Spinal cord (tissue), 10 donors: ENCODE measurements around the gene SLC7A6. TPM values are rescaled to one million over a fixed set of nuclear protein-coding genes. Genes with fewer than 3 reads are reported as not detected.

Source experiments
- DNase-seq, 6 donors: peaks; one replicate each; pipeline versions ENCODE4 v3.0.0 to v3.0.0-alpha.2; 2013 to 2015; ENCODE audit warnings: low spot score in 6 of 6, low read depth in 4 of 6
- H3K27ac ChIP-seq: one replicate; pipeline ENCODE4 v1.5.1; 2013; ENCODE audit warnings: low read depth, low read length, control low read depth
- H3K27me3 ChIP-seq: one replicate; pipeline ENCODE4 v1.6.1; 2013; ENCODE audit warnings: low read length; ENCODE audit not compliant: control insufficient read depth, insufficient read depth
- H3K36me3 ChIP-seq: one replicate; pipeline ENCODE4 v1.6.1; 2013; ENCODE audit warnings: low read length; ENCODE audit not compliant: control insufficient read depth, insufficient read depth
- H3K4me1 ChIP-seq: one replicate; pipeline ENCODE4 v1.6.1; 2013; ENCODE audit warnings: low read length; ENCODE audit not compliant: control insufficient read depth, insufficient read depth
- H3K4me3 ChIP-seq: one replicate; pipeline ENCODE4 v1.5.1; 2013; ENCODE audit warnings: low read depth, low read length, control low read depth
- H3K9me3 ChIP-seq: one replicate; pipeline ENCODE4 v1.6.1; 2013; ENCODE audit warnings: low read length; ENCODE audit not compliant: control insufficient read depth, insufficient read depth
- WGBS: methylation state at CpG from one replicate; pipeline ENCODE4 v1.1.5; 2013; ENCODE audit warnings: missing lambda C conversion rate; ENCODE audit not compliant: insufficient coverage; 5-methylcytosine and 5-hydroxymethylcytosine counted together
- polyA plus RNA-seq, 2 donors: library from polyadenylated mRNA; unstranded; fragments of 120-200 nt; gene quantifications; one replicate each; pipeline ENCODE4 v1.2.1, GENCODE V29; 2013; ENCODE audit not compliant: insufficient read length in 2 of 2
- total RNA-seq, 2 donors: library from RNA; depleted of rRNA in 1 of 2; stranded (reverse); fragments of 120-200 nt in 1 of 2; fragments of >200 nt in 1 of 2; gene quantifications; one replicate each; pipeline versions ENCODE4 v1.2.3 to v1.2.4, GENCODE V29; 2013 to 2014
- donor health status: healthy.

SLC7A6 gene
- total and polyA plus RNA-seq, 4 donors, result 20.2 to 28.3 (median 24.0) TPM

DNA sequence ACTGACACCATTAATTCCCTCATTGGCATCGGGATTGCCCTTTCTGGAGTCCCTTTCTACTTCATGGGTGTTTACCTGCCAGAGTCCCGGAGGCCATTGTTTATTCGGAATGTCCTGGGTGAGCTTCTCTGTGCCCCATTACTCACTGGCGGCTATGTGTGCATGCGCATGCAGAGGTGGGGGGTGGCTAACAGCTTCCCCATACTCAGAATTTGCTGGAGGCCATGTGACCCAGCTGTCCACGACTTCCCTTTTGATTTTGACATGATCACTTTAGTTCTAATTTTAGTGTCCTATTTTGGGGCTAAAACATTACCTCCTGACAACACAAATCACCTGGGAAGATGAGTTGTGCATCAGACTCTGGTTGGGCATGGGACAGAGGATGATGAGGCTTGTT, 32.4 kb downstream of the SLC7A6 start:
- Histone ChIP-seq H3K27me3 (no peaks in the 10 kb centered on the region), H3K9me3 (no peaks in the 10 kb centered on the region), H3K4me3 (no peak overlapping the region), H3K4me1 (peaks cover 4% of the 10 kb centered on the region), H3K36me3 (peaks cover 57% of the 10 kb centered on the region), H3K27ac (no peak overlapping the region)
- WGBS, result 88% methylated on average over 3 of the region's 6 CpGs
- no peak for DNase-seq

DNA sequence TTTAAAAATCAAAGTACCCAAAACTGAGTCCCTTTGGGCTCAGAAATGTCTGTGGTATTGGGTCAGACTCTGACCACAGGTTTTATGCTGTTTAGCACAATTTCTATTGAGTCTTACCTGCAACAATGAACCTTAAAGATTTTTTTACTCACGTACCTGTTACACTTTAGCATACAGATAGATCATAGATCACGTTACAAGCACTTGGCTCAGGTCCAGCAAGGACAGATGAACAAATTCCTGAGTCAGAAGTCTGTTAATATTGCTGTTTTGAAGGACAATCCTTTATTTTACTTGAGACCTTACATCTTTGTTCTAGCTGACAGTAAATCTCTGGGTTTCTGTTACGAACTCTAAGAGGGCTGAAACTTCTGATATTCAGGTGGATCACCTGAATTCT, 33.6 kb downstream of the SLC7A6 start:
- Histone ChIP-seq H3K36me3 (peaks cover 58% of the 10 kb centered on the region), H3K27ac (no peak overlapping the region), H3K4me1 (peaks cover 4% of the 10 kb centered on the region), H3K27me3 (no peaks in the 10 kb centered on the region), H3K4me3 (no peak overlapping the region), H3K9me3 (no peaks in the 10 kb centered on the region)
- WGBS, result 83% methylated on average over 1 of the region's 3 CpGs
- no peak for DNase-seq

GRCh38 chr16:68298312-68298711, 34.0 kb downstream of the SLC7A6 start:
- 100% methylated on average over 1 of the region's 3 CpGs for WGBS
- Histone ChIP-seq H3K4me1 (peaks cover 4% of the 10 kb centered on the region), H3K27ac (no peak overlapping the region)

DNA sequence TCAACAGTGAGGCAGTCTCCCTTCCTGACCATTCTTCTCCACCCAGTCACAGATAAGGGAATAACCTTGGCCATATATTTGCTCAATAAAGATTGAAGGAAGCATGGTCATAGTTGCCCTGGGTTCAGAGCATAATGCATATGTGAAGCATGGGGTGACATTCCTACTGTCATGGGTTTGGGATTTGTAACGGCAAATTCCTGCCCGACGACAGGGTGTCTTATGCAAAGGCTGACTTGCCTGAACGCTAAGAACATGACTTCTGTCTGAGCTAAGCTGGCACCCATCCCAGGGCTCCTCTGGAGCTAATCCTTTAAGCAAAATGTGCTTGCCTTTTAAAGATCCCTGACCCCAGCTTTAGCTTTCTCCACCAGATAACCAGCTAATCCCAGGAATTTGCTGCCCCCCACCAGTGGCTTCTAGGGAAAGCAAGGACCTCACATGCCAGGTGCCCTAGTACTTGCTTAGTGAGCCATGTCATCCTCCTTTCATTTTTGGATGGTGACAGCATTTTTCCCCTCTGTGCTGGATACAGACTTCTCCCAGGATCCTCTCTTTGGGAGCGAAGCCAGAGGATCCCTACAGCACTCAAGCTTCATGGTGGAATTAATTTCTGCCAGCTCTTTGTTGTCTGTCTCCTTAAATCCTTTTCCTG, 34.7 kb downstream of the SLC7A6 start:
- Histone ChIP-seq H3K36me3 (peaks cover 54% of the 10 kb centered on the region), H3K27me3 (no peaks in the 10 kb centered on the region), H3K4me1 (peaks cover 4% of the 10 kb centered on the region), H3K27ac (no peak overlapping the region), H3K9me3 (no peaks in the 10 kb centered on the region), H3K4me3 (no peak overlapping the region)
- peak in 4 of 6 donors; percentile 15 to 74 (median 38) for DNase-seq
- WGBS, result 71% methylated on average over 5 of the region's 5 CpGs

More at GRCh38 chr16:68298312-68298711, 34.0 kb downstream of the SLC7A6 start:
- Histone ChIP-seq H3K27me3 (no peaks in the 10 kb centered on the region), H3K36me3 (peaks cover 57% of the 10 kb centered on the region), H3K9me3 (no peaks in the 10 kb centered on the region), H3K4me3 (no peak overlapping the region)
- no peak for DNase-seq

DNA sequence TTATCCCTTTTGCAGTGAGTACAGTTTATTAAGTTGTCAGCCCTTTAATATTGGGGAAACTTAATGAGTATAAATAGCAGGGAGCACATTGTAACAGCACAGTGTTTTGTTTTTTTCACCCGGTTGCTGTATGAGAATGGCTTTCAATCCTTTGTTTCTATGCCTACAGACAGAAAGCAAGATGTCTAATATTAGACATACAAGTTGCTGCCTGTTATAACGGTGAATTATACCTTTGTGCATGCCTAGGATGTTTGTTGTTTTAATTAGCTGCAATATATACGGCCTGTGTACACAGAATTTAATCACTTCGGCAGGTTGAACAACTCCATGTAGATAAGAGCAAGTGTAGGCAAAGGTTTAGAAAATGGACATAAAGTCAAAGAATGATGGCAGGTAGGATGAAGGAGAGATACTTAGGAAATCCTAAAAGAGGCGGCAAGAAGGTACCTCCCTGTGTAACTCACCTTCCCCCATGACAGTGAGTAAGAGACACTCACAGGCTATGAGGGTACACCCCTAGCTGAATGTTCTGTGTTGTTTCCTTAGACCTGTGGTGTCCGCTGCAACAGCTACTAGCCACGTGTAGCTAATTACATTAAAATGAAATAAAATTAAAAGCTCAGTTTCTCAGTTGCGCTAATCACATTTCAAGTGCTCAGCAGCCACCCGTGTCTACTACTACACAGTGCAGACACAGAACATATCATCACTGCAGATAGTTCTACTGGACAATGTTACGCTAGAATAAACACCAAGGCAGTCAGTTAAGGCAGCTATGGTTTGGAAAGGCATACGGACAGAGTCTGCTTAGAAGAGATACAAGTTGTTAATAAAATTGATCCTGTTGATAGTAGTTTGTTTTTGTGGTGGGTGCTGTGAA, 35.5 kb downstream of the SLC7A6 start:
- Histone ChIP-seq H3K27ac (no peak overlapping the region), H3K27me3 (no peaks in the 10 kb centered on the region), H3K9me3 (no peaks in the 10 kb centered on the region), H3K36me3 (peaks cover 55% of the 10 kb centered on the region), H3K4me3 (no peak overlapping the region), H3K4me1 (peaks cover 4% of the 10 kb centered on the region)
- DNase-seq, result peak in 1 of 6 donors; percentile 65
- 76% methylated on average over 6 of the region's 11 CpGs for WGBS

GRCh38 chr16:68300734-68301459, 36.6 kb downstream of the SLC7A6 start:
- DNase-seq, result no peak
- H3K36me3 ChIP-seq, result peaks cover 63% of the 10 kb centered on the region
- no peak overlapping the region for H3K27ac ChIP-seq
- no peak overlapping the region for H3K4me3 ChIP-seq
- no peaks in the 10 kb centered on the region for H3K9me3 ChIP-seq
- no peaks in the 10 kb centered on the region for H3K27me3 ChIP-seq
- H3K4me1 ChIP-seq, result peaks cover 4% of the 10 kb centered on the region
- 88% methylated on average over 2 of the region's 7 CpGs for WGBS

DNA sequence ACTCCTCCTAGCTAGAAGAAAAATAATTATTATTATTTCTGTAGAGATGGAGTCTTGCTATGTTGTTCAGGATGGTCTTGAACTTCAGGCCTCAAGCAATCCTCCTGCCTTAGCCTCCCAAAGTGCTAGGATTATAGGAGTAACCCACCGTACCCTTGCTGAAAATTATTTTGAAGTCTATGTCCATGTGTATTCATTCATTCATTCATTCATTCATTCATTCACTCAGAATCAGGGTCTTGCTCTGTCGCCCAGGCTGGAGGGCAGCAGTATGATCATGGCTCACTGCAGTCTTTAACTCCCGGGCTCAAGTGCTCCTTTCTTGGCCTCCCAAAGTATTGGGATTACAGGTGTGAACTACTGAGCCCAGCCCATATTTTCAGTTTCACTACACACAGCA, 42.3 kb downstream of the SLC7A6 start:
- DNase-seq, result no peak
- H3K4me1 ChIP-seq, result peaks cover 16% of the 10 kb centered on the region
- no peak overlapping the region for H3K4me3 ChIP-seq
- no peak overlapping the region for H3K27ac ChIP-seq
- peaks cover 57% of the 10 kb centered on the region for H3K36me3 ChIP-seq
- no peaks in the 10 kb centered on the region for H3K9me3 ChIP-seq
- 83% methylated on average over 1 of the region's 3 CpGs for WGBS
- no peaks in the 10 kb centered on the region for H3K27me3 ChIP-seq

GRCh38 chr16:68309799-68310198, 45.5 kb downstream of the SLC7A6 start:
- Histone ChIP-seq H3K27me3 (no peaks in the 10 kb centered on the region), H3K36me3 (peaks cover 34% of the 10 kb centered on the region), H3K4me1 (peaks cover 20% of the 10 kb centered on the region), H3K27ac (no peak overlapping the region), H3K9me3 (no peaks in the 10 kb centered on the region), H3K4me3 (peak overlapping the region; percentile 68)
- 68% methylated on average over 6 of the region's 6 CpGs for WGBS
- no peak for DNase-seq

DNA sequence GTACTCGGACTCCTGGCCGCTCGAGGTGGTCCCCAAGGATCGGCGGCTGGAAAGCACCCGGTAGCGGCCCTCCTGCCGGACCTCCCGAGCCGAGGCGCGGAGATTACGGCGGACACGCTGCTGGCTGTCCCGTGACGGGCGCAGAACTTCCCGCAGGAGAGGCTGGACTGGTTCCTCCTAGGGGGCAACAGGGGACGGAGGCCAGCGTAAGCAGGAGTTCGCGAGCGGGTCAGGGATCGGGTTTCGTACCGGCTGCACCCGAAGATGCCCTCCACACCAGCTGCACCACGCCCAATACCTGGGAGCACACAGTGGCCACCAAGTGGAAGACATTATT, 46.1 kb downstream of the SLC7A6 start:
- H3K9me3 ChIP-seq, result no peaks in the 10 kb centered on the region
- H3K4me1 ChIP-seq, result peaks cover 20% of the 10 kb centered on the region
- no peak for DNase-seq
- WGBS, result 0% methylated on average over 29 of the region's 29 CpGs
- H3K27ac ChIP-seq, result peak overlapping the region; percentile 86
- H3K27me3 ChIP-seq, result no peaks in the 10 kb centered on the region
- H3K4me3 ChIP-seq, result peak overlapping the region; percentile 68
- peaks cover 29% of the 10 kb centered on the region for H3K36me3 ChIP-seq
